Omental fat pad (tissue), 4 donors: Measurements from ENCODE around the gene FIZ1. TPM values are rescaled to one million over a fixed set of nuclear protein-coding genes. Genes with fewer than 3 reads are reported as not detected.

Source experiments
- ATAC-seq: fragments of 150-250 bp; one replicate; pipeline ENCODE4 v1.9.1; 2016; ENCODE audit warnings: mild to moderate bottlenecking, moderate library complexity; ENCODE audit not compliant: low FRiP score
- DNase-seq: peaks from one replicate; pipeline ENCODE4 v3.0.0-alpha.2; 2019; ENCODE audit warnings: low spot score
- CTCF ChIP-seq, 3 donors: fragments of 450-650 bp; IDR thresholded peaks; one replicate each; pipeline ENCODE4 v1.5.1; 2016 to 2017; ENCODE audit warnings: antibody characterized with exemption in 3 of 3, mild to moderate bottlenecking in 3 of 3, moderate library complexity in 2 of 3
- total RNA-seq, 4 donors: library from RNA; depleted of rRNA; stranded (reverse); fragments of >200 nt; gene quantifications; one replicate each; pipeline ENCODE4 v1.1.0, GENCODE V29; 2016

FIZ1 gene
- total RNA-seq, 4 donors from 2014 or later: 4.2 to 7.1 (median 5.0) TPM

DNA sequence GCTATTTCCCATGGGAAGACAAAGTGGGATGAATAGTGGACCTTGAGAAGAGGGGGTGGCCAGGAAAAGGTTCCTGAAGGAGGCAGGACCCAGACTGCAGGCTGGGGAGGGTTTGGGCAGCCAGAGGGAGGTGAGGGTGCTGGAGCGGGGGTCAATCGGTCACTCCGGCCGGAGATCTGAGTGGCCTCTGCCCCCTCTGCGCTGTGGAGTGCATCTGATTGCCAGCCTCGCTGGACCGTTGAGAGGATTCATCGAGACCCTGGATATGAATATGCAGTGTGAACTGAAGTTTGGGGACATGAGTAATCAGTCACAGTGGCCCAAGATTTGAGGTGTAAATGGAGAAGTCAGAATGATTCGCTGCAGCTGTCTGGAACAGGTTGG is 36.0 kb upstream of the FIZ1 start:
- ATAC-seq (peak; percentile 5), DNase-seq (no peak)
- no peak for TF ChIP-seq CTCF (IDR thresholded peaks at IDR 0.05)

DNA sequence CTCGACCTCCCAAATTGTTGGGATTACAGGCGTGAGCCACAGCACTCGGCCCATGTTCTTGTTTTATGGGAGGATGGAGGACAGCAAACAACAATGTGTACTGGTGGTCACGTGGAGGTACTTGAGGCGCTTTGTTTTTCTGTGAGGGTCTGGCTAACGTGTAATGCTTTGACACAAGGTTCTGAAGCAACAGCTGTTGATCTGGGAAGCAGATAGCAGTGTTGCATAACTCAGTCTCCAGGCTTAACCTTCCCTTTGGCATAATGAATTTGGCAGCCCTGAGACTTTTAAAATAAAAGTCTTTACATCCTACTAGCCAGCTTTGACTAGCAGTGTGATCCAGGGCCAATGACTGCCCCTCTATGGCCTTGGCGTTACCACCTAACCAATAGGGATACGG is 34.5 kb upstream of the FIZ1 start:
- DNase-seq (no peak), ATAC-seq (no peak)
- TF ChIP-seq CTCF (IDR thresholded peaks at IDR 0.05): no peak

GRCh38 chr19:55632463-55632834 is 33.1 kb upstream of the FIZ1 start:
- TF ChIP-seq CTCF (IDR thresholded peaks at IDR 0.05): peak in 2 of 3 donors; percentile 53 to 55
- ATAC-seq (peak; percentile 61), DNase-seq (peak; percentile 100)

DNA sequence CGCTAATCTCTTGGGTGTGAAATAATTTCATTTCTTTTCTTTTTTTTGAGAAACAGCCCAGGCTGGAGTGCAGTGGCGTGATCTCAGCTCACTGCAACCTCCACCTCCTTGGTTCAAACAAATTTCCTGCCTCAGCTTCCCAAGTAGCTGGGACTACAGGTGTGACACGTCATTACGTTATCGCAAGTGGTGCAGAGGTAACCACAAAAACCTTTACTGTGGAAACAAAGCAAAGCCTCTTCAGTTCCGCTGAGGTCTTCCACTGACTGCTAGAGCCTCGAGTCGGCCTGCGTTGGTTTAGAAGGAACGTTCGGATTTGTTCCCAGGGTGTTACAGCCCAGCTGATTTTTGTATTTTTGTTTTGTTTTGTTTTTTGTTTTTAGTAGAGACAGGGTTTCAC is 27.0 kb upstream of the FIZ1 start:
- no peak for TF ChIP-seq CTCF (IDR thresholded peaks at IDR 0.05)
- no peak for ATAC-seq
- DNase-seq: no peak

GRCh38 chr19:55625004-55625326 is 25.6 kb upstream of the FIZ1 start:
- DNase-seq (no peak), ATAC-seq (no peak)
- TF ChIP-seq CTCF (IDR thresholded peaks at IDR 0.05): no peak

- DNase-seq: peak; percentile 93
- no peak for TF ChIP-seq CTCF (IDR thresholded peaks at IDR 0.05)
- peak; percentile 85 for ATAC-seq
These were observed 25.0 kb upstream of the FIZ1 start, which contains the start of gene ZNF784 for GRCh38 chr19:55624109-55625003. TSS of gene ZNF784 (minus strand) at chr19:55624566. CDS start at chr19:55624561, 5 bp downstream.

DNA sequence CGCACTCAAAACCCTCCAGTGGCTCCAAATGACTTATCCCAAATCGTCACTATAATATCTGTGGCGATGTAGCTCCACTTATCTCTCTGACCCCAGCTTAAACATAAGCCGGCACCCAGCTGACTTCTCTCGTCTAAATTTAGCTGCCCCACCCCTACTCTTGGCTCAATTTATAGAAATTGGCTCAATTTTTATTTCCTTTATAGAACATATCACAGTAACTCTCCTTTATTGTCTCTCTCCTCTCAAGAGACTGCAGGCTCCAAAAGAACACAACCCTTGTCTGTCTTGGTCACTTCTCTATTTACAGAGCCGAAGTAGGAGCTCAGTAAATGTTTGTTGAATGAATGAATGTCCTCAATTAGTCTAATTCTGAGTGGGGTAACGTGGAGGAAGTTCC is 24.2 kb upstream of the FIZ1 start:
- TF ChIP-seq CTCF (IDR thresholded peaks at IDR 0.05): no peak
- ATAC-seq (no peak), DNase-seq (no peak)
